Body of pancreas (tissue), 4 donors: ENCODE data around the gene THSD7A. TPM values are rescaled to one million over a fixed set of nuclear protein-coding genes. Genes with fewer than 3 reads are reported as not detected.

Experiments used
- ATAC-seq: fragments of 150-250 bp; one replicate; pipeline ENCODE4 v1.9.1; 2016
- DNase-seq, 4 donors: peaks; one replicate each; pipeline ENCODE4 v3.0.0-alpha.2; 2019
- H3K27ac ChIP-seq, 4 donors: fragments of 200-600 bp; sonication (generic); 1 replicate in 3 of 4; 2 replicates in 1 of 4; pipeline versions ENCODE4 v1.5.1 to v1.6.1; 2016 to 2019; ENCODE audit warnings: mild to moderate bottlenecking in 1 of 4, mixed read lengths in 1 of 4, moderate library complexity in 1 of 4
- H3K27me3 ChIP-seq, 2 donors: fragments of 200-600 bp; sonication (generic); one replicate each; pipeline ENCODE4 v1.6.0; 2016; ENCODE audit warnings: mild to moderate bottlenecking in 1 of 2
- H3K36me3 ChIP-seq, 2 donors: fragments of 200-600 bp; sonication (generic); replicated peaks in 1 of 2; 2 replicates each; pipeline ENCODE4 v1.5.1; 2016; ENCODE audit warnings: low read depth in 2 of 2; ENCODE audit not compliant: insufficient read depth in 1 of 2
- H3K4me1 ChIP-seq: fragments of 200-600 bp; sonication (generic); one replicate; pipeline ENCODE4 v1.6.0; 2016
- H3K4me3 ChIP-seq, 2 donors: fragments of 200-600 bp; sonication (generic); 1 replicate in 1 of 2; 2 replicates in 1 of 2; pipeline ENCODE4 v1.5.1; 2016 to 2019
- H3K9me3 ChIP-seq, 3 donors: fragments of 200-600 bp; sonication (generic); 1 replicate in 2 of 3; 2 replicates in 1 of 3; pipeline ENCODE4 v1.5.1; 2016
- CTCF ChIP-seq, 7 experiments: fragments of 450-650 bp in 4 of 7; fragments of 200-600 bp in 3 of 7; sonication (generic) in 3 of 7; IDR thresholded peaks; one replicate each; pipeline ENCODE4 v1.5.1; 2016 to 2019; ENCODE audit warnings: antibody characterized with exemption in 7 of 7
- POLR2A ChIP-seq, 3 donors: fragments of 450-650 bp; IDR thresholded peaks; one replicate each; pipeline ENCODE4 v1.6.1; 2016; ENCODE audit warnings: antibody characterized with exemption in 3 of 3, mild to moderate bottlenecking in 2 of 3
- WGBS, 2 donors: methylation state at CpG; one replicate each; pipeline ENCODE4 v1.1.5; 2017; 5-methylcytosine and 5-hydroxymethylcytosine counted together
- intact Hi-C: fragments of 100-400 bp; cut with DNase I; formaldehyde crosslinking; loops from one replicate; pipeline ENCODE4 v1.15.1; 2023
- total RNA-seq, 2 donors: library from RNA; depleted of rRNA; stranded (reverse); fragments of >200 nt; gene quantifications; one replicate each; pipeline ENCODE4 v1.1.0, GENCODE V29; 2016

Gene THSD7A
- total RNA-seq, 2 donors from 2014 or later, result 0.66 to 7.0 TPM

- Histone ChIP-seq H3K4me1 (no peaks in the 10 kb centered on the region), H3K9me3 (no peaks in the 10 kb centered on the region), H3K27me3 (no peaks in the 10 kb centered on the region), H3K36me3 (no peaks in the 10 kb centered on the region), H3K4me3 (no peak overlapping the region), H3K27ac (no peak overlapping the region)
- ATAC-seq (no peak), DNase-seq (no peak)
- TF ChIP-seq CTCF (IDR thresholded peaks at IDR 0.05), result no peak
- TF ChIP-seq POLR2A (IDR thresholded peaks at IDR 0.05), result no peak
- intact Hi-C loops, result no loop called here
- WGBS, 2 donors, result 71 to 72% methylated on average over 4 of the region's 4 CpGs
Measured at GRCh38 chr7:11732207-11732606, 99.8 kb downstream of the THSD7A start.

GRCh38 chr7:11730725-11731124 lies 101.3 kb downstream of the THSD7A start:
- TF ChIP-seq CTCF (IDR thresholded peaks at IDR 0.05) (no peak), POLR2A (IDR thresholded peaks at IDR 0.05) (no peak)
- Histone ChIP-seq H3K36me3 (no peaks in the 10 kb centered on the region), H3K4me1 (no peaks in the 10 kb centered on the region), H3K9me3 (no peaks in the 10 kb centered on the region), H3K27me3 (no peaks in the 10 kb centered on the region), H3K4me3 (no peak overlapping the region), H3K27ac (no peak overlapping the region)
- WGBS, 2 donors, result 86 to 94% methylated on average over 1 of the region's 1 CpG
- intact Hi-C loops, result no loop called here
- DNase-seq (no peak), ATAC-seq (no peak)

- Histone ChIP-seq H3K4me3 (no peak overlapping the region), H3K27me3 (no peaks in the 10 kb centered on the region), H3K9me3 (no peaks in the 10 kb centered on the region), H3K4me1 (no peaks in the 10 kb centered on the region), H3K27ac (no peak overlapping the region), H3K36me3 (no peaks in the 10 kb centered on the region)
- WGBS, 2 donors, result 93 to 96% methylated on average over 1 of the region's 1 CpG
- intact Hi-C loops, result no loop called here
- TF ChIP-seq CTCF (IDR thresholded peaks at IDR 0.05), result no peak
- no peak for TF ChIP-seq POLR2A (IDR thresholded peaks at IDR 0.05)
- DNase-seq (no peak), ATAC-seq (no peak)
Measured at GRCh38 chr7:11727864-11728263, 104.1 kb downstream of the THSD7A start.

GRCh38 chr7:11726794-11727155 lies 105.2 kb downstream of the THSD7A start:
- Histone ChIP-seq H3K9me3 (no peaks in the 10 kb centered on the region), H3K36me3 (no peaks in the 10 kb centered on the region), H3K27ac (no peak overlapping the region), H3K27me3 (no peaks in the 10 kb centered on the region), H3K4me3 (no peak overlapping the region), H3K4me1 (no peaks in the 10 kb centered on the region)
- TF ChIP-seq POLR2A (IDR thresholded peaks at IDR 0.05), result no peak
- no peak for TF ChIP-seq CTCF (IDR thresholded peaks at IDR 0.05)
- intact Hi-C loops, result no loop called here
- peak in 3 of 4 donors; percentile 19 to 26 (median 19) for DNase-seq
- ATAC-seq, result no peak
- WGBS, 2 donors, result 67 to 74% methylated on average over 6 of the region's 6 CpGs

- H3K27me3 ChIP-seq, result no peaks in the 10 kb centered on the region
- no peak for DNase-seq
- WGBS, 2 donors, result 55 to 64% methylated on average over 7 of the region's 7 CpGs
- no peak overlapping the region for H3K27ac ChIP-seq
- intact Hi-C loops, result no loop called here
- H3K36me3 ChIP-seq, result no peaks in the 10 kb centered on the region
- no peaks in the 10 kb centered on the region for H3K9me3 ChIP-seq
- TF ChIP-seq POLR2A (IDR thresholded peaks at IDR 0.05), result no peak
- no peak for TF ChIP-seq CTCF (IDR thresholded peaks at IDR 0.05)
- ATAC-seq, result no peak
- no peak overlapping the region for H3K4me3 ChIP-seq
- no peaks in the 10 kb centered on the region for H3K4me1 ChIP-seq
Measured at GRCh38 chr7:11726001-11726793, 105.8 kb downstream of the THSD7A start.
